Endodermal cell (in vitro differentiated cells): ENCODE measurements around the gene CNIH2. TPM values are rescaled to one million over a fixed set of nuclear protein-coding genes. Genes with fewer than 3 reads are reported as not detected.

Experiments used
- DNase-seq: peaks from one replicate; pipeline ENCODE4 v3.0.0-alpha.2; 2017
- H3K27ac ChIP-seq: 2 replicates; pipeline ENCODE4 v1.5.1; 2013; ENCODE audit warnings: mild to moderate bottlenecking, low read depth, low read length, moderate library complexity
- H3K27me3 ChIP-seq: 2 replicates; pipeline ENCODE4 v1.6.1; 2013; ENCODE audit warnings: mild to moderate bottlenecking, low read length, moderate library complexity; ENCODE audit not compliant: insufficient read depth, control insufficient read depth, poor library complexity, severe bottlenecking
- H3K36me3 ChIP-seq: 2 replicates; pipeline ENCODE4 v1.7.0; 2013; ENCODE audit warnings: mild to moderate bottlenecking, low read length, moderate library complexity; ENCODE audit not compliant: control insufficient read depth, insufficient read depth
- H3K4me1 ChIP-seq: one replicate; pipeline ENCODE4 v1.7.0; 2013; ENCODE audit warnings: low read length; ENCODE audit not compliant: control insufficient read depth, insufficient read depth
- H3K4me3 ChIP-seq: 2 replicates; pipeline ENCODE4 v1.5.1; 2013; ENCODE audit warnings: mild to moderate bottlenecking, low read length, moderate library complexity
- H3K9ac ChIP-seq: 2 replicates; pipeline ENCODE4 v1.6.1; 2013; ENCODE audit warnings: mild to moderate bottlenecking, low read length, moderate library complexity; ENCODE audit not compliant: poor library complexity, severe bottlenecking; ENCODE audit errors: extremely low read depth
- H3K9me3 ChIP-seq: 2 replicates; pipeline ENCODE4 v1.6.1; 2013; ENCODE audit warnings: mild to moderate bottlenecking, low read length, moderate library complexity; ENCODE audit not compliant: control insufficient read depth
- H3K27ac Mint-ChIP-seq: 2 replicates; pipeline ENCODE4 v1.8.0; 2020; ENCODE audit warnings: mixed read lengths
- H3K27me3 Mint-ChIP-seq: 2 replicates; pipeline ENCODE4 v1.8.0; 2021; ENCODE audit warnings: mild to moderate bottlenecking, mixed read lengths; ENCODE audit not compliant: insufficient read depth
- H3K36me3 Mint-ChIP-seq: 2 replicates; pipeline ENCODE4 v1.8.0; 2020; ENCODE audit warnings: low read depth, mixed read lengths
- H3K4me1 Mint-ChIP-seq: 2 replicates; pipeline ENCODE4 v1.8.0; 2020; ENCODE audit warnings: mixed read lengths
- H3K4me3 Mint-ChIP-seq: 2 replicates; pipeline ENCODE4 v1.8.0; 2020; ENCODE audit warnings: mild to moderate bottlenecking, moderate library complexity, mixed read lengths
- H3K9me3 Mint-ChIP-seq: 2 replicates; pipeline ENCODE4 v1.8.0; 2020; ENCODE audit warnings: mild to moderate bottlenecking, mixed read lengths
- WGBS, 2 experiments: methylation state at CpG; one replicate each; pipeline versions ENCODE4 v1.1.5 to v1.1.7; 2013; ENCODE audit warnings: missing lambda C conversion rate in 2 of 2, mixed read lengths in 1 of 2; ENCODE audit not compliant: insufficient coverage in 1 of 2, insufficient read length in 1 of 2; 5-methylcytosine and 5-hydroxymethylcytosine counted together
- total RNA-seq, 2 donors: library from RNA; stranded (reverse); fragmentation: NEBNext Ultra II Directional in 1 of 2; extraction: Animal tissue kit (Norgen Biotek cat#: 25700) in 1 of 2; gene quantifications; 2 replicates in 1 of 2; 3 replicates in 1 of 2; pipeline ENCODE4 v1.2.1, GENCODE V29; 2021
- TF ChIP-seq, protein P1 (sequence below): fragments of 200-600 bp; sonication (generic); conservative IDR thresholded peaks from 2 replicates; pipeline ENCODE4 v1.5.0; 2021; ENCODE audit warnings: antibody characterized with exemption, mild to moderate bottlenecking

The CNIH2 gene
- total RNA-seq, 2 donors from 2014 or later: 3.5 to 3.8 TPM

DNA sequence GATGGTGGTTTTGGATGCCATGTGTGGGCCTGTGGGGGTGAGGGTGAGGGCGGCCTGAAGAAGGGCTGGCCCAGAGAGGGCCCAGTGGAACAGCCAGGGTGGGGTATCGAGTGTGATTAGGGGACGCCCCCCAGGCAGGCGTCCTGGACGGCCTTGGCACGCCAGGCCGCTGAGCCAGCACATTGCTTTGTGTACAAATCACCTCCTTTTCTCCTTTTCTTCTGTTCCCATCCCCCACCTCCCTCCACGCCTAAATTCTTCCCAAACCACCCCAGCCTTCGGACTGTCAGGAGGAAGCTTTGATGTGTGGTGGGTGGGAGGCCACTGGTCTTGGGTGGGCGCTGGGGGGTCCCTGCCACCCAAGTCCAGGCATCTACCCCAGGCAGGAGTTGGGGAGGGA, 46.7 kb downstream of the CNIH2 start:
- H3K36me3 Mint-ChIP-seq: no peaks in the 10 kb centered on the region
- H3K4me1 Mint-ChIP-seq: peaks cover 4% of the 10 kb centered on the region

DNA sequence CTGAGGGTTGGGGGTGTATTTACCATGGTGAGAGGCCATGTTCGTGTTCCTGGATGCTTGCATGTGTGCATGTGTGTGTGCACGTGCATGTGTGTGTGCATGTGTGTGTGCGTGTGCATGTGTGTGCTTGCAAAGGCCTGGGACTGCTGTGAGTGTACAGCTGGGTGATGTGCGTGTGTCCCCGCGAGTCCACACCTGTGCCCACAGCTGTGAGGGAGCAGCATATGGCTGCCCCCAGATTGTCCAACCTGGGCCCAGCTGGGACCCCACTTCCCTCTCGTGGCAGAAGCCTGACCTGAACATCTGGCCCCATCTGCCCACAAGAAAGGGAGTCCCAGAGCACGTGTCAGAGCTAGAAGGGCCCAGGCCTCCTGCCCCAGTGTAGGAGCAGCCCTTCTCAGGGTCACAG, 47.3 kb downstream of the CNIH2 start:
- Mint-ChIP-seq H3K4me1 (peaks cover 4% of the 10 kb centered on the region), H3K27ac (no peak overlapping the region), H3K9me3 (peaks cover 2% of the 10 kb centered on the region), H3K27me3 (peaks cover 11% of the 10 kb centered on the region), H3K4me3 (no peak overlapping the region), H3K36me3 (no peaks in the 10 kb centered on the region)
- H3K27ac ChIP-seq: no peak overlapping the region
- no peak overlapping the region for H3K4me3 ChIP-seq
- 86 to 87% methylated on average over 4 to 8 of the region's 8 CpGs for WGBS, 2 experiments
- no peak overlapping the region for H3K9ac ChIP-seq
- TF ChIP-seq, protein P1, sequence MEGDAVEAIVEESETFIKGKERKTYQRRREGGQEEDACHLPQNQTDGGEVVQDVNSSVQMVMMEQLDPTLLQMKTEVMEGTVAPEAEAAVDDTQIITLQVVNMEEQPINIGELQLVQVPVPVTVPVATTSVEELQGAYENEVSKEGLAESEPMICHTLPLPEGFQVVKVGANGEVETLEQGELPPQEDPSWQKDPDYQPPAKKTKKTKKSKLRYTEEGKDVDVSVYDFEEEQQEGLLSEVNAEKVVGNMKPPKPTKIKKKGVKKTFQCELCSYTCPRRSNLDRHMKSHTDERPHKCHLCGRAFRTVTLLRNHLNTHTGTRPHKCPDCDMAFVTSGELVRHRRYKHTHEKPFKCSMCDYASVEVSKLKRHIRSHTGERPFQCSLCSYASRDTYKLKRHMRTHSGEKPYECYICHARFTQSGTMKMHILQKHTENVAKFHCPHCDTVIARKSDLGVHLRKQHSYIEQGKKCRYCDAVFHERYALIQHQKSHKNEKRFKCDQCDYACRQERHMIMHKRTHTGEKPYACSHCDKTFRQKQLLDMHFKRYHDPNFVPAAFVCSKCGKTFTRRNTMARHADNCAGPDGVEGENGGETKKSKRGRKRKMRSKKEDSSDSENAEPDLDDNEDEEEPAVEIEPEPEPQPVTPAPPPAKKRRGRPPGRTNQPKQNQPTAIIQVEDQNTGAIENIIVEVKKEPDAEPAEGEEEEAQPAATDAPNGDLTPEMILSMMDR: no peak
- no peaks in the 10 kb centered on the region for H3K9me3 ChIP-seq
- no peaks in the 10 kb centered on the region for H3K4me1 ChIP-seq
- no peaks in the 10 kb centered on the region for H3K36me3 ChIP-seq
- DNase-seq: no peak
- H3K27me3 ChIP-seq: no peaks in the 10 kb centered on the region

More for the DNA sequence above, 46.7 kb downstream of the CNIH2 start:
- no peak overlapping the region for H3K27ac Mint-ChIP-seq
- no peaks in the 10 kb centered on the region for H3K27me3 ChIP-seq
- no peak overlapping the region for H3K9ac ChIP-seq
- H3K27ac ChIP-seq: no peak overlapping the region
- H3K36me3 ChIP-seq: no peaks in the 10 kb centered on the region
- no peak for DNase-seq
- no peaks in the 10 kb centered on the region for H3K4me1 ChIP-seq
- TF ChIP-seq, protein P1: no peak
- no peak overlapping the region for H3K4me3 Mint-ChIP-seq
- no peaks in the 10 kb centered on the region for H3K9me3 ChIP-seq
- H3K9me3 Mint-ChIP-seq: peaks cover 8% of the 10 kb centered on the region
- peaks cover 15% of the 10 kb centered on the region for H3K27me3 Mint-ChIP-seq
- no peak overlapping the region for H3K4me3 ChIP-seq
- 64 to 74% methylated on average over 4 to 9 of the region's 10 CpGs for WGBS, 2 experiments

DNA sequence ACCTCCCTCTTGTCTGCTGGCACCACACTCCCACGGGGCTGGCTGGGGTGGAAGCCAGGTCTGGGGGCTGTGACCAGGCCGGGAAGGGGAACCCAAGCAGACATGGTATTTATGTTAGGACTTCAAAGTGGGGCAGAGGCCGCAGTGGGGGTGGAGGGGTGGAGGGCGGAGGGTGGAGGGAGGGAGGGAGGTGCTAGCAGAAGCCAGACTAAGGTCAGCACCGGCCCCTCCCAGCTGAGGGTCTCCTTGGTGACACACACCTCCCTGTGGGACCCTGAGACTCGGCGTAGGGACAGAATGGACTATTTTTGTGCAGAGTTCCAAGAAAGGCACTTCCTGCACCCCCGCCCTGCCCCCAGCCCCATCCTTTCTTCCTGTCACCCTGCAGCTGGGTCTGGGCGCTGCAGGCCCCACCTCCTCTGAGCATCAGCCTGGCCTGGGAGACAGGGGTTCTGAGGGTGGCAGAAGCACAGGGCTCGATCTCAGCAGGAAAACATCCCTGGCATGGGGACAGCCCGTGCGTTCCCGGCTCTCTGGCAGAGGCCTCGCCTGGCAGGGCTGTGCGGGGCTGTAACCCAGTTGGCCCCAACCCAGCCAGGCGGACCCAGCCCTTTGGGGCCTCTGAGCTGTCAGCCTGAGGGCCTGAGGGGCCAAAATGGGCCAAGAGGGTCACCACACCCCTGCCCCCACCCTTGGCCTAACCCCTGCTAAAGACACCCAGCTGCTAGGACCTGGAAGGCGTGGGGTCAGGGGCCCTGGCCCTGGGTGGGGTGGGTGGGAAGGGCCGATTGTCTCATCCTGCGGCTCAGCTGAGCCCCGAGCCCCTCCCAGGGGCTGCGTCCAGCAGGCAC, 48.5 kb downstream of the CNIH2 start:
- H3K27ac Mint-ChIP-seq: no peak overlapping the region
- Histone ChIP-seq H3K27ac (no peak overlapping the region), H3K9me3 (no peaks in the 10 kb centered on the region), H3K36me3 (no peaks in the 10 kb centered on the region), H3K9ac (no peak overlapping the region), H3K4me1 (no peaks in the 10 kb centered on the region), H3K27me3 (no peaks in the 10 kb centered on the region), H3K4me3 (no peak overlapping the region)
- H3K9me3 Mint-ChIP-seq: no peaks in the 10 kb centered on the region
- H3K27me3 Mint-ChIP-seq: peaks cover 10% of the 10 kb centered on the region
- H3K4me3 Mint-ChIP-seq: no peak overlapping the region
- TF ChIP-seq, protein P1: no peak
- peaks cover 4% of the 10 kb centered on the region for H3K4me1 Mint-ChIP-seq
- no peak for DNase-seq
- H3K36me3 Mint-ChIP-seq: no peaks in the 10 kb centered on the region
- WGBS, 2 experiments: 83 to 84% methylated on average over 6 to 21 of the region's 21 CpGs
